Kidney (tissue), 14 donors: ENCODE data around the gene RPP25. TPM values are rescaled to one million over a fixed set of nuclear protein-coding genes. Genes with fewer than 3 reads are reported as not detected.
A peak's percentile ranks its signal among the peaks of the same experiment; 100 is the strongest.

ENCODE experiments used
- DNase-seq, 5 donors: peaks; one replicate each; pipeline ENCODE4 v3.0.0-alpha.2; 2013 to 2020
- FAIRE-seq: peaks from 2 replicates; lab custom pipeline; 2012; peaks lifted over from hg19 to GRCh38; lab: Jason Lieb, UNC
- H3K27ac ChIP-seq, 2 donors: one replicate each; pipeline ENCODE4 v1.7.0; 2013; ENCODE audit warnings: low read depth in 2 of 2, low read length in 2 of 2, inconsistent platforms in 1 of 2
- H3K27me3 ChIP-seq: one replicate; pipeline ENCODE4 v1.7.1; 2013; ENCODE audit warnings: low read length, inconsistent platforms; ENCODE audit not compliant: control insufficient read depth, insufficient read depth
- H3K36me3 ChIP-seq, 3 donors: one replicate each; pipeline versions ENCODE4 v1.7.0 to v1.7.1; 2013; ENCODE audit warnings: low read length in 3 of 3, control low read depth in 1 of 3, inconsistent platforms in 1 of 3; ENCODE audit not compliant: insufficient read depth in 3 of 3, control insufficient read depth in 2 of 3
- H3K4me1 ChIP-seq, 3 donors: one replicate each; pipeline versions ENCODE4 v1.7.0 to v1.7.1; 2013; ENCODE audit warnings: low read length in 3 of 3, inconsistent platforms in 1 of 3, low read depth in 1 of 3; ENCODE audit not compliant: control insufficient read depth in 2 of 3, insufficient read depth in 2 of 3
- H3K4me3 ChIP-seq, 3 donors: one replicate each; pipeline versions ENCODE4 v1.7.0 to v1.8.1; 2013; ENCODE audit warnings: low read length in 3 of 3, control low read depth in 1 of 3, inconsistent platforms in 1 of 3
- H3K9ac ChIP-seq, 3 donors: one replicate each; pipeline versions ENCODE4 v1.7.0 to v1.7.1; 2013; ENCODE audit warnings: low read length in 3 of 3, control low read depth in 1 of 3, inconsistent platforms in 1 of 3
- H3K9me3 ChIP-seq, 3 donors: one replicate each; pipeline versions ENCODE4 v1.7.0 to v1.7.1; 2013; ENCODE audit warnings: low read length in 3 of 3, control low read depth in 1 of 3, inconsistent platforms in 1 of 3; ENCODE audit not compliant: control insufficient read depth in 2 of 3, insufficient read depth in 1 of 3
- CTCF ChIP-seq: IDR thresholded peaks from 3 replicates; pipeline ENCODE4 v1.5.1; 2012; ENCODE audit warnings: mild to moderate bottlenecking, moderate library complexity, borderline replicate concordance; ENCODE audit not compliant: insufficient read depth; ENCODE audit errors: extremely low read depth
- intact Hi-C: fragments of 100-400 bp; cut with DNase I; formaldehyde crosslinking; loops from one replicate; pipeline ENCODE4 v1.11.1; 2022
- polyA plus RNA-seq: library from polyadenylated mRNA; stranded (reverse); fragments of 350-450 nt; fragmentation: Illumina TruSeq; extraction: RNeasy Lipid Tissue Mini Kit (QIAGEN cat#74804); gene quantifications from one replicate; pipeline ENCODE4 v1.2.3, GENCODE V29; 2014; ENCODE audit warnings: low read depth, low replicate concordance; ENCODE audit not compliant: insufficient read depth
- total RNA-seq: library from RNA; stranded (reverse); fragmentation: NEBNext Ultra II Directional; extraction: Animal tissue kit (Norgen Biotek cat#: 25700); gene quantifications from one replicate; pipeline ENCODE4 v1.2.1, GENCODE V29; 2021
- donor health status: control.
- donor health status: control.
- donor health status: control.
- donor health status: control.
- donor health status: control.
- donor health status: DM: yes; HTN: yes; CAD: no.
- donor health status: Normal renal cell carcinoma (clear cell type).

RPP25 gene
- total and polyA plus RNA-seq, 2 donors from 2014 or later, result 7.2 to 7.3 TPM

GRCh38 chr15:74977599-74977998, 21.0 kb upstream of the RPP25 start:
- Histone ChIP-seq H3K27ac (no peak overlapping the region), H3K27me3 (no peaks in the 10 kb centered on the region), H3K4me3 (no peak overlapping the region), H3K9ac (no peak overlapping the region), H3K36me3 (no peaks in the 10 kb centered on the region), H3K9me3 (no peaks in the 10 kb centered on the region), H3K4me1 (no peaks in the 10 kb centered on the region)
- no peak for TF ChIP-seq CTCF
- DNase-seq (no peak), FAIRE-seq (no peak)
- intact Hi-C loops, result no loop called here

DNA sequence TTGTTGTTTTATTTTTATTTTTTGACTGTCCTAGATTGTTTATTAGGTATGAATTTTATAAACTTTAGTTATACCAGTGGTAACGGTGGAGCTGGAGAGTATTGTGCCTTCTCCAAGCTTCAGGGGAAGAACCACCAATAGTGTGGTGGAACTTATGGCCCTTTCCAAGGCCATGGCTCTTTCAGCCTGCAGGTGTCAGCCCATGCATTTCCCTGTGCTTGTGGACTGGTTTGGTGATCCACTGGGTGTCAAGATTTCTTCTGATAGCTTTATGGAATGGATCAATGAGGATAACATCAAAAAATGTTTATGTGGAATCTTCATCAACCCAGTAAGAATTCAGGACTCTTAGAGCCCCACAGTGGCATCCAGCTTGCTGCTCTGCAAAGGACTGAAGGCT, 19.6 kb upstream of the RPP25 start:
- intact Hi-C loops, result no loop called here
- no peak for TF ChIP-seq CTCF
- H3K9me3 ChIP-seq, result no peaks in the 10 kb centered on the region
- DNase-seq, result no peak
- no peaks in the 10 kb centered on the region for H3K27me3 ChIP-seq
- no peak overlapping the region for H3K9ac ChIP-seq
- no peaks in the 10 kb centered on the region for H3K36me3 ChIP-seq
- no peak overlapping the region for H3K4me3 ChIP-seq
- H3K4me1 ChIP-seq, result no peaks in the 10 kb centered on the region
- no peak for FAIRE-seq
- H3K27ac ChIP-seq, result no peak overlapping the region

DNA sequence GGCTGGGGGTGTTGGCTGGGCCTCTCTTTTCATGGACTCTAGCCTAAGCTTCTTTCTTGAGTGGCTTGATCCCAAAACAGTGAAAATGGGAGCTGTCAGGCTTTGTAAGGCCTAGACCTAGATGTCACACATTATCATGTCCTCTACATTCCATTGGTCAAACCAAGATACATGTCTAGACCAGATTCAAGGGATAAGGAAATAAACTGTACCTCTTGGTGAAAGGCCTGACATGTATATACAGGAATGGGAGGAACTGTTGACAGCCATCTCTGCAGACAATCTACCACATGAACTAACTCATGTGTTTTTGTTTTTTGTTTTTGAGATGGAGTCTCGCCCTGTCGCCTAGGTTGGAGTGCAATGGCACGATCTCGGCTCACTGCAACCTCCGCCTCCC, 11.1 kb upstream of the RPP25 start:
- Histone ChIP-seq H3K4me1 (no peaks in the 10 kb centered on the region), H3K36me3 (no peaks in the 10 kb centered on the region), H3K9me3 (no peaks in the 10 kb centered on the region), H3K27me3 (no peaks in the 10 kb centered on the region), H3K27ac (no peak overlapping the region), H3K4me3 (no peak overlapping the region), H3K9ac (no peak overlapping the region)
- no peak for TF ChIP-seq CTCF
- DNase-seq (peak in 1 of 5 donors; percentile 0), FAIRE-seq (no peak)
- intact Hi-C loops, result no loop called here

DNA sequence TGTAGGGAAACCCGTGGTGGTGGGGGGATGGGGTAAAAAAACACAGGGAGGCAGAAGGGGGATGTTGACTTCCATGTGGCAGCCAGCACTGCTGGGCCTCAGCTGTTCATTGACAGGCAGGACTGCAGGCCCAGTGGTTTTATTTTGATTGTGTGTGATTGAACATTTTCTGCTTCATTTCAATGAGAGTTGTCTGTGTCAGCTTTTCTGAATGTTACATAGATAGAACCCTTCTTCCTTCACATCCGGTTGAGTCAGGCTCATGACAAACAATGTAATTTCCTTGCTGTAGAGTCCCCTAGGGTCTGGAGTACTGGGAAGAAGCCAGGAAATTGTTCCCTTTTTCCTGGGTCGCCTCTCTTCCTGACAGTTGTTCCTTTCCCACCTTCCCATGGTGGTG, 8.2 kb upstream of the RPP25 start:
- Histone ChIP-seq H3K4me3 (no peak overlapping the region), H3K4me1 (no peaks in the 10 kb centered on the region), H3K27ac (no peak overlapping the region), H3K36me3 (no peaks in the 10 kb centered on the region), H3K9ac (no peak overlapping the region), H3K9me3 (no peaks in the 10 kb centered on the region), H3K27me3 (no peaks in the 10 kb centered on the region)
- peak in 2 of 5 donors; percentile 18 to 30 for DNase-seq
- no peak for TF ChIP-seq CTCF
- intact Hi-C loops, result no loop called here
- no peak for FAIRE-seq
